Mesodermal cell (in vitro differentiated cells): ENCODE results near the gene TNFAIP8L2.
A peak's percentile ranks its signal among the peaks of the same experiment; 100 is the strongest.

ENCODE experiments used
- H3K27ac ChIP-seq: 2 replicates; pipeline ENCODE4 v1.7.0; 2013; ENCODE audit warnings: mild to moderate bottlenecking, low read depth, low read length, moderate library complexity; ENCODE audit not compliant: severe bottlenecking
- H3K36me3 ChIP-seq: 2 replicates; pipeline ENCODE4 v1.7.1; 2013; ENCODE audit warnings: mild to moderate bottlenecking, low read length, moderate library complexity; ENCODE audit not compliant: control insufficient read depth, insufficient read depth
- H3K4me1 ChIP-seq: one replicate; pipeline ENCODE4 v1.7.1; 2013; ENCODE audit warnings: mild to moderate bottlenecking, low read length; ENCODE audit not compliant: insufficient read depth, control insufficient read depth, poor library complexity, severe bottlenecking
- H3K4me3 ChIP-seq: 2 replicates; pipeline ENCODE4 v1.7.0; 2013; ENCODE audit warnings: low read length, control low read depth, mild to moderate bottlenecking; ENCODE audit not compliant: insufficient read depth, poor library complexity, severe bottlenecking; ENCODE audit errors: extremely low read depth
- H3K9me3 ChIP-seq: 2 replicates; pipeline ENCODE4 v1.7.1; 2013; ENCODE audit warnings: mild to moderate bottlenecking, low read length, moderate library complexity; ENCODE audit not compliant: control insufficient read depth
- WGBS, 2 experiments: methylation state at CpG; one replicate each; pipeline ENCODE4 v1.1.5; 2013; ENCODE audit warnings: missing lambda C conversion rate in 2 of 2; ENCODE audit not compliant: insufficient coverage in 2 of 2; 5-methylcytosine and 5-hydroxymethylcytosine counted together

The TNFAIP8L2 gene

DNA sequence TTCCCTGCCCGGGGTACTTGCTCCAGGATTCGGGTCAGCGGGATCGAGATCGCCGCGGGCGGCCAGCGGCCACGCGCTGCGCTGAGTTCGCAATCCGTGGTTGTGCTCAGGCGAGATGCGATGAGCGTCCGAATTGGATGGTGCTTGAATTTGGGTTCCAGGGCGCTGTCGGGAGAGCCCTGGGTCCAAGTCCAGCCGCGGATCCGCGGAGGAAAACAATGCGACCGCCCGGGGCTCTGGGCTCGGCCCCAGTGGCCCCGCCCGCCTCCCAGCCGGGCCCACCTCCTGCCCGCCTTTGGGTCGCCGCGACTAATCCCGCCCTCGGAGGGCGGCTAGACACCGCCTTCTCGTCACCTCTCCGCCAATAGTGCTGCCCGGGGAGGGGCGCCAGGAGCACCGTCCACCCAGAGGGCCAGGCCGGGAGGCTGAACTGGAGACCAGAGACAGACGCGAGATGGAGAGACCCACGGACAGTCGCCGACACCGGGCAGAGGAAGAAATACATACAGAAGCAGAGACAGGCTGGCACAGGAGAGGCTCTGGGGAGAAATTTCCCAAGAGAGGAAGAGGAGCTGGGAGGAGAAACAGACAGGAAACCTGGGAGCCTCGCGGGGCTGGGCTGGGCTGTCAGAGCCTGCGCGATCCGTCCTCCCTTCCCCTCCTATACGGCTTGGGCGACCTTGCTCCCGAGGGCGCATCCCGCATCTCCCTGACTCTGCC is 9.9 kb upstream of the TNFAIP8L2 start, which contains the start of gene SEMA6C:
SEMA6C (minus strand) TSS at position 220 of the 720 bp plus-strand sequence. CDS start 4,010 bp downstream, outside the sequence.
- Histone ChIP-seq H3K4me3 (peak within 1 kb of the TSS; percentile 68), H3K27ac (peak within 1 kb of the TSS; percentile 57), H3K9me3 (no peaks in the 10 kb centered on the region), H3K36me3 (peaks cover 7% of the 10 kb centered on the region), H3K4me1 (peaks cover 20% of the 10 kb centered on the region)
- WGBS, 2 experiments = 0 to 1% methylated on average over 53 to 54 of the region's 61 CpGs

DNA sequence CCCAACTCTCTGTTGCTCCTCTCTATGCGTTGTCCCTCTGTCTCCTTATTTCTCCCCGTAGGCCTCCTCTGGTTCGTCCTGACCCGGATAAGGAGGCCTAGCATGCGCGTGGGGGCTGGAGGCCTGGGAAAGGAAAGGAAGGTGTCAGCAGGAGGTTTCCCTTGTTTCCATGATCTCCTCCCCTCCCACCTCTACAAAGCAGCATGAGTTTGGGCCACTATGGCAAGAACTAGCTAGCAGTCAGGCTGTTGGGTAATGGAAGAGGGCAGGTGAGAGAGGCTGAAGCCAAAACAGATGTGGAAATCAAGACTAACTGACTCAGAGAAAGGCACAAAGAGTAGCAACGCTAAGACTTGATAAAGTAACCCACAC is 9.3 kb upstream of the TNFAIP8L2 start:
- peak overlapping the region; percentile 57 for H3K27ac ChIP-seq
- peak overlapping the region; percentile 68 for H3K4me3 ChIP-seq
- no peaks in the 10 kb centered on the region for H3K9me3 ChIP-seq
- 14 to 40% methylated on average over 1 of the region's 7 CpGs for WGBS, 2 experiments
- peaks cover 5% of the 10 kb centered on the region for H3K36me3 ChIP-seq
- H3K4me1 ChIP-seq = peaks cover 20% of the 10 kb centered on the region

DNA sequence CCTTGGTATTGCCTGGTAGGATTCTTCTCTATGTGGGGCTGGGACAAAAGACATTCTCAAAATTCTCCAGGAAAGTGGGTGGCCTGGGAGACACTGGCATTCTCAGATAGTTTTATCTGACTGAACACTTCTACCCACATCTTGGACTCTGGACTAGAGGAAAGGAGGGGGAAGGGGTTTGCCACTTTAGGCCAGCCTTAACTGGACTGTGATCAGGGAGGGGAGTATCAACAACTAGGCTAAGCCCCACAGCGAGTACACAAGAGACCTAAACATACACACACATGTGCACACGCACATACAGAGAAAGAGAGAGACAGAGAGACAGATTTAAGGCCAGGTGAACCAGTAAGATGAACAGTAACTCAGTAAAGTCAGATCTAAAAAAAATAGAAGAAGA is 8.8 kb upstream of the TNFAIP8L2 start:
- Histone ChIP-seq H3K4me1 (peaks cover 20% of the 10 kb centered on the region), H3K4me3 (no peak overlapping the region), H3K9me3 (no peaks in the 10 kb centered on the region), H3K36me3 (no peaks in the 10 kb centered on the region), H3K27ac (no peak overlapping the region)
- WGBS, 2 experiments = no CpG with 5 or more reads among the region's 2 CpGs

DNA sequence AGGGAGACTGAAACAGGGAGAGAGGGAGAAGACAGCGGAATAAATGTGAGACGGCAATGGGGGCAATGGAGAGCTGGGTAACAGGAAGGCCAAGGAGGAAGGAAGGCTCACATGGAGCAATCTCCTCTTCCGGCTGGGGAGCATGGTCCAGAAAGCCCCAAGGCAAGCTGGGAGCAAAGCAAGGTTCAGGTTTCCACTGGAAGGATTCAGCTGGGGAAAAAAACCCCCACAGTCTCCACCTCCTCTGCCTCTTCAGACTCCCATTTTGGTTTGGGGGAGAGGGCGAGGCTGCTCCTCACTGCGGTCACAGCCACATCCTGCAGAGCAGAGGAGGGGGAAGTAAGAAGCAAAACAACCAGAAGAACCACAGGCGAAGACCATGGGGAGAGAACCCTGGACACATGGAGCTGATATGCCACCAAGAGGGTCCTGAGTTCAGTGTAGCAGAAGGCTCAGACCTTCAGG is 650 bp downstream of the TNFAIP8L2 start:
- WGBS, 2 experiments = 95% methylated on average over 4 to 5 of the region's 6 CpGs

GRCh38 chr1:151158326-151158725 is 1.9 kb downstream of the TNFAIP8L2 start:
- Histone ChIP-seq H3K36me3 (peaks cover 29% of the 10 kb centered on the region), H3K4me3 (no peak overlapping the region), H3K27ac (no peak overlapping the region), H3K4me1 (peaks cover 5% of the 10 kb centered on the region), H3K9me3 (no peaks in the 10 kb centered on the region)
- 94 to 96% methylated on average over 4 to 5 of the region's 5 CpGs for WGBS, 2 experiments

More for the DNA sequence above, 650 bp downstream of the TNFAIP8L2 start:
- Histone ChIP-seq H3K9me3 (no peaks in the 10 kb centered on the region), H3K36me3 (peaks cover 29% of the 10 kb centered on the region), H3K4me3 (no peak overlapping the region), H3K27ac (no peak overlapping the region), H3K4me1 (peaks cover 5% of the 10 kb centered on the region)

- Histone ChIP-seq H3K4me3 (no peak overlapping the region), H3K36me3 (peaks cover 29% of the 10 kb centered on the region), H3K9me3 (no peaks in the 10 kb centered on the region), H3K27ac (no peak overlapping the region), H3K4me1 (peaks cover 5% of the 10 kb centered on the region)
- WGBS, 2 experiments = 94 to 96% methylated on average over 22 of the region's 22 CpGs
Measured at GRCh38 chr1:151158751-151159251, 2.4 kb downstream of the TNFAIP8L2 start.

DNA sequence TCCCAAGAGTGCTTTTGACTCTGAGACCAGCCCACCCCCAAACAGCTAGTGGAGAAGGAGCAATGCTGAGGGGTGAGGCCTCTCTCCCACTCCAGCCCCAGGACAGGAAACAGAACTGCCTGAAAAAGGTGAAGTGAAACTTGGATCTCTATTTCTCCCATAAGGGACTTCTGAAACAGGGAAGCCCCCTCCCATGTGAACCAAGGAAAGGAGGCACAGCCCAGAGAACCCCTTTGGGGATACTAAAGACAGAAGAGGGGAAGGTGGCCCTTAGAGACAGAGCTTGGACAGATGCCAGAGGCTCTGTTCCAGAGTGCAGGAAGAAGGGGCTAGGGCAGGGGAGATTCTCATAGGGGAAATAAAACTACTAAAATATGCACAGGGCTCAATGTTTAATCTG is 2.9 kb downstream of the TNFAIP8L2 start:
- Histone ChIP-seq H3K27ac (no peak overlapping the region), H3K4me1 (peaks cover 5% of the 10 kb centered on the region), H3K9me3 (no peaks in the 10 kb centered on the region), H3K36me3 (peaks cover 29% of the 10 kb centered on the region), H3K4me3 (no peak overlapping the region)

DNA sequence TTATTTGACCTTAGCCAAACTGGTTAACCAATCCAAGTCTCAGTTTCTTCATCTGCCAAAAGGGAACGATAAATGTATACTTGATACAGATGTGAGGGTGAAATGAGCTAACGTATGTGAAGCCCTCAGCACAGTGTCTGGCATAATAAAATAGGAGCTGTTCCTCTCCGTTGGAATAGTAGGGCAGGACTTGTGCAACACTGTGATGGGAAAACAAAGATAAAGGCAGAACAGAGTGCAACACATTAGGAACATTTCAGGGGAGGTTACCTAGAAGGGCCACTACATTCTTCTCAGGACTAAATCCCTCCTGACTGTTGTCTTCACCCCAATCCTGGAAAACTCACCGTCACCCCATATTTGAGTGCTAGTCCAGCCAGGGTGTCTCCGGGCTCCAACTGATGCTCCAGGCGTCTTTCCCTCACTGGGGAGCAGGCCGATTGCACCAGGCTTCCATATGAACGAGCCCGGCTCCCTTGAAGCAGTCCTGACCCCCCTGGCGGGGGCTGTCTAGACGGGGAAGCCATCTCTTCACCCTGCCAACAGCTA is 8.4 kb downstream of the TNFAIP8L2 start:
- Histone ChIP-seq H3K4me3 (peak overlapping the region; percentile 67), H3K4me1 (peaks cover 3% of the 10 kb centered on the region), H3K9me3 (no peaks in the 10 kb centered on the region), H3K27ac (peak overlapping the region; percentile 18), H3K36me3 (peaks cover 27% of the 10 kb centered on the region)
- 37 to 44% methylated on average over 9 to 11 of the region's 11 CpGs for WGBS, 2 experiments

GRCh38 chr1:151165281-151165737 is 8.9 kb downstream of the TNFAIP8L2 start:
- WGBS, 2 experiments = 1 to 4% methylated on average over 12 to 13 of the region's 15 CpGs
- H3K4me1 ChIP-seq = peaks cover 3% of the 10 kb centered on the region
- H3K27ac ChIP-seq = peak overlapping the region; percentile 78
- H3K36me3 ChIP-seq = peaks cover 27% of the 10 kb centered on the region
- peak overlapping the region; percentile 67 for H3K4me3 ChIP-seq
- no peaks in the 10 kb centered on the region for H3K9me3 ChIP-seq

- H3K4me3 ChIP-seq = peak within 1 kb of the TSS; percentile 67
- H3K36me3 ChIP-seq = peaks cover 30% of the 10 kb centered on the region
- peaks cover 3% of the 10 kb centered on the region for H3K4me1 ChIP-seq
- 0 to 1% methylated on average over 35 to 36 of the region's 38 CpGs for WGBS, 2 experiments
- H3K27ac ChIP-seq = peak within 1 kb of the TSS; percentile 78
- H3K9me3 ChIP-seq = no peaks in the 10 kb centered on the region
Measured at GRCh38 chr1:151165738-151166504, 9.5 kb downstream of the TNFAIP8L2 start, which contains the start of the genes LYSMD1 and SCNM1. TSS of gene LYSMD1 (minus strand) at chr1:151165902. CDS start at chr1:151165258, 644 bp downstream. TSS of gene SCNM1 (plus strand) at chr1:151166144. CDS start at chr1:151166153, 9 bp downstream.
